B cell (primary cell): Measurements from ENCODE around the gene RELCH. TPM values are rescaled to one million over a fixed set of nuclear protein-coding genes. Genes with fewer than 3 reads are reported as not detected.

ENCODE experiments used
- ATAC-seq: fragments of 200-7000 bp; cut with Tn5 transposase; one replicate; pipeline ENCODE4 v1.10.0; 2021; ENCODE audit warnings: low read depth, mild to moderate bottlenecking, moderate number of reproducible peaks, moderate library complexity
- CTCF ChIA-PET: fragments of 350-600 bp; sonication (Branson Sonifier 250); formaldehyde crosslinking; loops from one replicate; lab custom pipeline; 2021; ENCODE audit warnings: antibody characterized with exemption, inconsistent platforms; lab: Charles Lee
- POLR2A ChIA-PET: fragments of 350-600 bp; sonication (Branson Sonifier 250); formaldehyde crosslinking; loops from one replicate; lab custom pipeline; 2021; ENCODE audit warnings: antibody characterized with exemption; lab: Charles Lee
- DNase-seq: peaks from one replicate; pipeline ENCODE4 v3.0.0; 2013
- H2AFZ ChIP-seq: 2 replicates; pipeline ENCODE4 v1.6.1; 2012; ENCODE audit warnings: mild to moderate bottlenecking, low read depth, low read length; ENCODE audit not compliant: insufficient read depth, poor library complexity, severe bottlenecking
- H3K27ac ChIP-seq, 2 donors: 1 replicate in 1 of 2; 2 replicates in 1 of 2; pipeline ENCODE4 v1.5.1; 2012 to 2013; ENCODE audit warnings: low read length in 2 of 2, mild to moderate bottlenecking in 2 of 2, moderate library complexity in 1 of 2
- H3K27me3 ChIP-seq, 4 experiments: fragments of 200-600 bp in 1 of 4; sonication (generic) in 1 of 4; replicated peaks in 1 of 4; 1 replicate in 2 of 4; 2 replicates in 2 of 4; pipeline versions ENCODE4 v1.6.1 to v1.7.0; 2013 to 2016; ENCODE audit warnings: low read length in 3 of 4, mild to moderate bottlenecking in 2 of 4, mixed read lengths in 1 of 4, moderate library complexity in 1 of 4; ENCODE audit not compliant: insufficient read depth in 4 of 4, control insufficient read depth in 3 of 4; ENCODE audit errors: control extremely low read depth in 1 of 4
- H3K36me3 ChIP-seq, 2 experiments: replicated peaks in 1 of 2; 1 replicate in 1 of 2; 2 replicates in 1 of 2; pipeline versions ENCODE4 v1.6.1 to v1.7.1; 2013; ENCODE audit warnings: low read length in 1 of 2; ENCODE audit not compliant: insufficient read depth in 2 of 2, control insufficient read depth in 1 of 2; ENCODE audit errors: control extremely low read depth in 1 of 2, extremely low read depth in 1 of 2
- H3K4me1 ChIP-seq, 2 donors: fragments of 200-600 bp in 1 of 2; sonication (generic) in 1 of 2; 1 replicate in 1 of 2; 2 replicates in 1 of 2; pipeline versions ENCODE4 v1.5.1 to v1.6.1; 2013 to 2017; ENCODE audit warnings: low read length in 2 of 2; ENCODE audit not compliant: control insufficient read depth in 2 of 2, insufficient read depth in 2 of 2
- H3K4me2 ChIP-seq: replicated peaks from 2 replicates; pipeline ENCODE3; 2012; ENCODE audit warnings: mild to moderate bottlenecking, low read depth, low read length; ENCODE audit not compliant: poor library complexity, severe bottlenecking
- H3K4me3 ChIP-seq, 5 experiments: fragments of 200-600 bp in 1 of 5; sonication (generic) in 1 of 5; 1 replicate in 3 of 5; 2 replicates in 2 of 5; pipeline versions ENCODE4 v1.5.1 to v1.7.0; 2011 to 2016; ENCODE audit warnings: low read length in 4 of 5, mild to moderate bottlenecking in 4 of 5, low read depth in 2 of 5, control low read depth in 1 of 5, moderate library complexity in 1 of 5; ENCODE audit not compliant: insufficient read depth in 1 of 5; ENCODE audit errors: control extremely low read depth in 1 of 5, extremely low read depth in 1 of 5
- H3K79me2 ChIP-seq: fragments of 200-600 bp; sonication (generic); one replicate; pipeline ENCODE4 v1.6.0; 2016; ENCODE audit warnings: low read length; ENCODE audit not compliant: control insufficient read depth, insufficient read depth
- H3K9ac ChIP-seq: fragments of 200-600 bp; sonication (generic); 2 replicates; pipeline ENCODE4 v1.6.1; 2017; ENCODE audit warnings: mild to moderate bottlenecking, low read length, moderate library complexity
- H3K9me3 ChIP-seq, 3 donors: one replicate each; pipeline versions ENCODE4 v1.6.1 to v1.7.1; 2013; ENCODE audit warnings: low read length in 2 of 3; ENCODE audit not compliant: control insufficient read depth in 2 of 3, insufficient read depth in 1 of 3; ENCODE audit errors: control extremely low read depth in 1 of 3
- H4K20me1 ChIP-seq: 2 replicates; pipeline ENCODE4 v1.6.0; 2012; ENCODE audit warnings: mild to moderate bottlenecking, low read length; ENCODE audit not compliant: insufficient read depth, control insufficient read depth, poor library complexity, severe bottlenecking
- H3K27ac Mint-ChIP-seq: one replicate; pipeline ENCODE4 v1.8.0; 2021; ENCODE audit warnings: mixed read lengths
- H3K27me3 Mint-ChIP-seq: one replicate; pipeline ENCODE4 v1.8.0; 2021; ENCODE audit warnings: mixed read lengths
- H3K4me1 Mint-ChIP-seq: one replicate; pipeline ENCODE4 v1.8.0; 2021; ENCODE audit warnings: mixed read lengths
- H3K4me3 Mint-ChIP-seq: one replicate; pipeline ENCODE4 v1.8.0; 2021; ENCODE audit warnings: mixed read lengths
- H3K9me3 Mint-ChIP-seq: one replicate; pipeline ENCODE4 v1.8.0; 2022; ENCODE audit warnings: mixed read lengths; ENCODE audit not compliant: insufficient read depth
- CTCF ChIP-seq: fragments of 200-600 bp; IDR thresholded peaks from one replicate; pipeline ENCODE4 v1.8.0; 2022; ENCODE audit warnings: antibody characterized with exemption, mild to moderate bottlenecking
- EZH2 ChIP-seq: IDR thresholded peaks from 2 replicates; pipeline ENCODE4 v1.6.1; 2012; ENCODE audit warnings: borderline replicate concordance, low read depth, mild to moderate bottlenecking, moderate library complexity, low read length; ENCODE audit not compliant: insufficient read depth, poor library complexity, severe bottlenecking
- WGBS: methylation state at CpG from one replicate; pipeline ENCODE4 v1.1.5; 2013; ENCODE audit warnings: missing lambda C conversion rate; ENCODE audit not compliant: insufficient coverage; 5-methylcytosine and 5-hydroxymethylcytosine counted together
- intact Hi-C: fragments of 100-400 bp; cut with micrococcal nuclease; formaldehyde crosslinking; loops from one replicate; pipeline ENCODE4 v1.10.0; 2022
- polyA plus RNA-seq: library from polyadenylated mRNA; depleted of rRNA; stranded (reverse); fragments of >200 nt; gene quantifications from 2 replicates; pipeline ENCODE4 v1.2.3, GENCODE V29; 2012
- total RNA-seq, 2 donors: library from RNA; stranded (reverse); fragments of 120-200 nt in 1 of 2; gene quantifications; 1 replicate in 1 of 2; 2 replicates in 1 of 2; pipeline versions ENCODE4 v1.2.3 to v1.2.4, GENCODE V29; 2013 to 2022

The RELCH gene
- total and polyA plus RNA-seq, 2 donors (not counting 1 experiment from before 2014, with no cell fraction given), result 17.6 to 77.9 TPM

- ChIA-PET POLR2A (no interaction called here), CTCF (no interaction called here)
- Mint-ChIP-seq H3K27ac (no peak overlapping the region), H3K9me3 (no peaks in the 10 kb centered on the region), H3K27me3 (no peaks in the 10 kb centered on the region), H3K4me3 (no peak overlapping the region), H3K4me1 (peaks cover 38% of the 10 kb centered on the region)
- Histone ChIP-seq H4K20me1 (peaks cover 77% of the 10 kb centered on the region), H3K4me3 (no peak overlapping the region), H3K36me3 (no peaks in the 10 kb centered on the region), H3K27me3 (no peaks in the 10 kb centered on the region), H3K79me2 (peaks cover 87% of the 10 kb centered on the region), H3K4me1 (peaks cover 0 to 2% of the 10 kb centered on the region in 2 donors), H3K9ac (no peak overlapping the region), H3K27ac (no peak overlapping the region), H3K4me2 (no peak overlapping the region), H3K9me3 (peaks cover 0 to 2% (median 0%) of the 10 kb centered on the region in 3 donors), H2AFZ (no peak overlapping the region)
- ATAC-seq, result no peak
- WGBS, result no CpG with 5 or more reads among the region's 4 CpGs
- intact Hi-C loops, result no loop called here
- DNase-seq, result no peak
- no peak for TF ChIP-seq CTCF
- TF ChIP-seq EZH2, result no peak
Measured at GRCh38 chr18:62206593-62206992, 19.5 kb downstream of the RELCH start.

GRCh38 chr18:62209046-62209445 is 22.0 kb downstream of the RELCH start:
- H3K27ac Mint-ChIP-seq, result no peak overlapping the region
- CTCF ChIA-PET, result interaction anchor here (0.6 kb wide), 1 partner anchor 612 kb away, joined by 3 read pairs; no protein-coding TSS in a partner anchor
- no peak for ATAC-seq

More at GRCh38 chr18:62209046-62209445, 22.0 kb downstream of the RELCH start:
- H3K36me3 ChIP-seq, result peaks cover 6 to 12% of the 10 kb centered on the region in 2 experiments
- no peak overlapping the region for H3K4me2 ChIP-seq
- H3K4me3 Mint-ChIP-seq, result no peak overlapping the region
- no peak for DNase-seq
- no peak for TF ChIP-seq EZH2
- no peak for TF ChIP-seq CTCF
- POLR2A ChIA-PET, result no interaction called here
- no peak overlapping the region for H2AFZ ChIP-seq
- no peak overlapping the region for H3K9ac ChIP-seq
- H3K4me1 ChIP-seq, result peaks cover 0 to 2% of the 10 kb centered on the region in 2 donors
- peaks cover 41% of the 10 kb centered on the region for H3K4me1 Mint-ChIP-seq
- H3K27ac ChIP-seq, result no peak overlapping the region
- H3K27me3 ChIP-seq, result no peaks in the 10 kb centered on the region
- no peaks in the 10 kb centered on the region for H3K9me3 Mint-ChIP-seq
- H3K79me2 ChIP-seq, result peaks cover 74% of the 10 kb centered on the region
- H3K27me3 Mint-ChIP-seq, result no peaks in the 10 kb centered on the region
- H4K20me1 ChIP-seq, result peaks cover 64% of the 10 kb centered on the region
- intact Hi-C loops, result no loop called here
- peaks cover 0 to 2% (median 0%) of the 10 kb centered on the region in 3 donors for H3K9me3 ChIP-seq
- no peak overlapping the region for H3K4me3 ChIP-seq
